ENCODE measurements around the gene HSP90AB1. TPM values are rescaled to one million over a fixed set of nuclear protein-coding genes. Genes with fewer than 3 reads are reported as not detected.

The HSP90AB1 gene
- total RNA-seq, 1 experiment from 2014 or later = 1,821 TPM

DNA sequence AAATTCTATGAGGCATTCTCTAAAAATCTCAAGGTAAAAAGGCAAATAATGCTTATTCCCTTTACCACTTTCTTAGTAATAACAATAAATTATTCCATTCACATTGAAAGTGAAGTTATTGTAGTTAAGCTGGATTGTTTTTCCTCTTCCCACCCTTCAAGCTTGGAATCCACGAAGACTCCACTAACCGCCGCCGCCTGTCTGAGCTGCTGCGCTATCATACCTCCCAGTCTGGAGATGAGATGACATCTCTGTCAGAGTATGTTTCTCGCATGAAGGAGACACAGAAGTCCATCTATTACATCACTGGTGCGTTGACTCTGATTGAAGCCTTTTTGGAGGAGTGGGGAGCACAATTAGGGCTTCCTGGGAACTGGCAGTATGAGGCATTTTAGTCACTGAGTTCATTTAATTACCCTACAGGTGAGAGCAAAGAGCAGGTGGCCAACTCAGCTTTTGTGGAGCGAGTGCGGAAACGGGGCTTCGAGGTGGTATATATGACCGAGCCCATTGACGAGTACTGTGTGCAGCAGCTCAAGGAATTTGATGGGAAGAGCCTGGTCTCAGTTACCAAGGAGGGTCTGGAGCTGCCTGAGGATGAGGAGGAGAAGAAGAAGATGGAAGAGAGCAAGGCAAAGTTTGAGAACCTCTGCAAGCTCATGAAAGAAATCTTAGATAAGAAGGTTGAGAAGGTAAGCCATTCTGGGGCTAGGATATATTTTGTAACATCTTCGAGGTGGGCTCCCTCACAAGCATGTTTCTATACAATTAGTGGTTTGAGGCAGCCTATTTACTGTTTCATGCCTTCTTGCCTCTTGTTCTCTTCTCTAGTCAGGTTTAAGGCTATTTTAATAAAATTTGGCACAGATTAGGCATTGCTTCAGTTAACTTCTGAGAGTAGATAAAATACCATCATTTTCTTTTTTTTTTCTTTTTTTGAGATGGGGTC lies 4.9 kb downstream of the HSP90AB1 start:
- Histone ChIP-seq H3K27me3 (ENCODE audit: control insufficient read depth, insufficient read depth, low read length) (no peaks in the 10 kb centered on the region), H3K4me3 (ENCODE audit: insufficient read depth, low read depth, low read length) (no peak overlapping the region), H3K36me3 (replicated peaks; ENCODE audit: control insufficient read depth, insufficient read depth, low read length) (peaks cover 67% of the 10 kb centered on the region)
- DNase-seq = no peak

DNA sequence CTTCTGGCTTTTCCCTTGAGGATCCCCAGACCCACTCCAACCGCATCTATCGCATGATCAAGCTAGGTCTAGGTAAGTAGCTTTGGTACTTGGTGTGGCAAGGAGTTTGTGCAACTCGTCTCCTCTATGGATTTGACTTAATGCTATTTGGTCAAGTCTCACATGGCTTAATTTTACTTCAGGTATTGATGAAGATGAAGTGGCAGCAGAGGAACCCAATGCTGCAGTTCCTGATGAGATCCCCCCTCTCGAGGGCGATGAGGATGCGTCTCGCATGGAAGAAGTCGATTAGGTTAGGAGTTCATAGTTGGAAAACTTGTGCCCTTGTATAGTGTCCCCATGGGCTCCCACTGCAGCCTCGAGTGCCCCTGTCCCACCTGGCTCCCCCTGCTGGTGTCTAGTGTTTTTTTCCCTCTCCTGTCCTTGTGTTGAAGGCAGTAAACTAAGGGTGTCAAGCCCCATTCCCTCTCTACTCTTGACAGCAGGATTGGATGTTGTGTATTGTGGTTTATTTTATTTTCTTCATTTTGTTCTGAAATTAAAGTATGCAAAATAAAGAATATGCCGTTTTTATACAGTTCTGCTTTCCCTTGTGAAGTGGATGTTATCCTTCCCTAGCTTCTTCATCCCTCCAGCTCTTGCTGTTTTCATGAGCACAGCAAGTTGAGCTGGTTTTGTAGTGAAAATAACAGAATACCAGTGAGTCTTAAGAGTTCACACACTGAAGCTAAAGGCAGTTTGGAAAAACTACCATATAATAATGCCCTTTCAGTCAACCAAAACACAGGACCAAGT lies 6.6 kb downstream of the HSP90AB1 start:
- Histone ChIP-seq H3K27me3 (ENCODE audit: control insufficient read depth, insufficient read depth, low read length) (no peaks in the 10 kb centered on the region), H3K4me3 (ENCODE audit: insufficient read depth, low read depth, low read length) (no peak overlapping the region), H3K36me3 (replicated peaks; ENCODE audit: control insufficient read depth, insufficient read depth, low read length) (peaks cover 67% of the 10 kb centered on the region)
- no peak for DNase-seq

DNA sequence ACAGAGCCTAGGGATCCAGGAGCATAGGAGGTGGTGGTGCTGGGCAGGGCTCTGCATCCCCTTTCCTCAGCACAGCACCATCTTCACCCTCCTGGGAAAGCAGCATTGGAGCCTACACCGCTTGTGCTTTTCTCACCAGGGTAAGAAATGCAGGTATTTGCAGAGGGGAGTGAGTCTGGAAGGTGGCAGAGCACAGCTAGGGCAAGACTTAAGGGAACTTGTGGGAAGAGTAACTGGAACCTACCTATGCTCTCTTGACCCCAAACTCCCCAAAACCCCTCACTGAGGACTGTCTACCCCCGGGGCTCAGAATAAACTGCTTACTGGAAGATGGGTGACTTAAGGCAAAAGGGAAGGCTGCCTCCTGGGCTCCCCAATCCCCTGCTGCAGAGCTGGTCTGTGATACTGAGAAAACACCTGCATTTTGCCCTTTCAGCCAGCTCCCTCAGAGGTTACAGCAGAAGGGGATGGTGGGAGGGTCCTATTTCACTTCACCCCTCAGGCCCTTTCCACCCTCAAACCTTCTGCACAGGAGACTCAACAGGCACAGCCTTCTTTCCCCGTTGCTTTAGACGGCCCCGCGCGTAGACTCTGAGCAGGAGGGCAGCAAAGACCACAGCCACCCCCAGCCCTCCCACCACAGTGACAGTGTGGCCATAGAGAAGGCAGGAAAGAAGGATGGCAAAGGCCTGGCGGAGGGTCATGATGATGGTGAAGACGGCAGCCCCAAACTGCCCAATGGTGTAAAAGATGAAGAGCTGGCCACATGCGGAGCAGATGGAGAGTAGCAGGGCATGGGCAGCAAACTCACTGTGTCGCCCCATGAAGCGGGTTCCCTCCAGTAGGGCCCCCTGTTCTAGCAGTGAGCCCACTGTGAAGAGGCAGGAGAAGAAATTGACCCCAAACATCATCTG lies 7.5 kb downstream of the HSP90AB1 start:
- no peaks in the 10 kb centered on the region for H3K27me3 ChIP-seq (ENCODE audit: control insufficient read depth, insufficient read depth, low read length)
- no peak for DNase-seq
- H3K4me3 ChIP-seq (ENCODE audit: insufficient read depth, low read depth, low read length) = no peak overlapping the region
- peaks cover 60% of the 10 kb centered on the region for H3K36me3 ChIP-seq (replicated peaks; ENCODE audit: control insufficient read depth, insufficient read depth, low read length)

DNA sequence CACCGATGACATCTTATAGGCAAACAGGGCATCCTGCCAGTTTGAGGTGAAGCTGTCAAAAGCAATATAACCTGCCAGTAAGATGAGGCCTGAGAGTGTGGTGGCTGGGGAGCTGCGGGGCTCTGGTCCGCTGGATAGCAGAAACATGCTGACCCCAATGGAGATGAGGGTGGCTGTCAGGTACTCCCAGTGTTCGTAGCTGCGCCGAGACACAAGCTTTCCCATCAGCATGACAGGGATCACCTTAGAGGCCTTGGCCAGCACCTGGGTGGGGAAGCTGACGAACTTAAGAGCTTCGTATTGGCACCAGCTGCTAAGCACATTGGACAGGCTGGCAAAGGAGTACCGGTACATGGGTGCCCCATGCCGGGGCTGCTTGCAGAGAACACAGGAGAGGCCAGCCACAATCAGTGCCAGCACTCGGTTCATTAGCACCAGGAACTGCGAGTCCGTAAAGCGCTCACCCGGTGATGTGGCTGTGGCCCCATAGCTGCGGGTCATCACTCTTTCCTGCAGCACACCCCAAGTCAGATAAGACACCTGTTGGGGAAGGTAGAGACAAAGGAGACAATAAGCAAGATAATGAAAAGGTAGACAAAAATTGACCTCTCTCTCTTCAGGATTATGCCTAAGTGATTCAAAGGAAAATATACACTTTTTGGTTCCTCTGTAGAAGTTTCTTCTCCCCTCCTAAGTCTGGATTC lies 8.4 kb downstream of the HSP90AB1 start:
- Histone ChIP-seq H3K36me3 (replicated peaks; ENCODE audit: control insufficient read depth, insufficient read depth, low read length) (peaks cover 53% of the 10 kb centered on the region), H3K4me3 (ENCODE audit: insufficient read depth, low read depth, low read length) (no peak overlapping the region), H3K27me3 (ENCODE audit: control insufficient read depth, insufficient read depth, low read length) (no peaks in the 10 kb centered on the region)
- DNase-seq = peak; percentile 54

DNA sequence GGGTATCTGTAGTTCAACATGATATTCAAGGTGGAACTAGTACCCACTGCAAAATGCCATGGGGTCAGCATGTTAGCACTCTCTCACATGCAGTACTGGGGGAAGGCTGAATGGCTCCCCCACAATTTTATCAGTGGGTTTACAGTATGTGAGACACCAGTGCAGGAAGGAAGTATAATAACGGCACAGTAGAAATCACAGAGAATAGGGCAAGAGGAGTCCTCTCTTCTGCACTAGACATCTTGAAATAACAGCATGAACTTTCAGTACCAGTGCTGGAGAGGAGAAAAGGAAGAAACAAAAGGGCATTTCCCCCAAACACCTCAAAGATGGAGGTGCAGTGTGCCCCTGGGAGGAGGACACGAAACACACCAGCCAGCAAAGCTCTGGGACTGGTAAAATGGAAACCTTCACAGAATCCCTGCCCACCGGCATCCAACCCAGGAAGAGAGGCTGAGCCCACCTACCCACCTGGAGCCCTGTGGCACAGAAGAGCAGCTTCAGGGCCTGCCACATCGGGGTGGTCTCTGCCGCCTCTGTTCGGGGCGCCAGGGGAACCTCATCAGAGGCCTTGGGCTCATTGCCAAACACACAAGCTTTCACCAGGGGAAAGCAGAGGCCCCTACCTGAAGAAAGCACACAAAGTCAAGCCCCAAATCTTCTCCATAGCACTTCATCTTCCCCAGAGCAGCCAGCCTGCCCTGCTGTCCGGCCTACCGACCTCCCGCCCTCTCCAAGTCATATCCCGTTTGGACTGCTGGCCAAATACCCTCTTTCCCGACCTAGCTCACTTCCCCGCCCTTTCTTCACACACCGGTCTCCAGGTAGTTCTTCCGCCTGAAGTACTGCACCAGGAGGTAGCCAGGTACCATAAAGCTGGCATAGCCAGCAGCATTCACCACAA lies 9.2 kb downstream of the HSP90AB1 start:
- peaks cover 46% of the 10 kb centered on the region for H3K36me3 ChIP-seq (replicated peaks; ENCODE audit: control insufficient read depth, insufficient read depth, low read length)
- peak overlapping the region; percentile 70 for H3K4me3 ChIP-seq (ENCODE audit: insufficient read depth, low read depth, low read length)
- H3K27me3 ChIP-seq (ENCODE audit: control insufficient read depth, insufficient read depth, low read length) = no peaks in the 10 kb centered on the region
- DNase-seq = peak; percentile 73

DNA sequence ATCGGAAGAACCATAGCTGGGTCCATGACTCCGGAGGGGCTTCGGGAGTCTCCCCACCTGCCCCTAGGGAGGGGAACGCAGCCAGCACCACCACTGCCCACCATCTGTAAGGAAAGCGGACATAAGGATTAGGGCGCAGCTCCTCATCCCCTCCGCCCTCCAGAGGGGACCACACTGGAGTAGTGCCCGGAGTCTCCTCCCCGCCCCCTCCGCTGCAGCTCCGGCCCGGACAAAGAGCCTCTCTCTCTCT lies 9.8 kb downstream of the HSP90AB1 start:
- no peaks in the 10 kb centered on the region for H3K27me3 ChIP-seq (ENCODE audit: control insufficient read depth, insufficient read depth, low read length)
- peaks cover 41% of the 10 kb centered on the region for H3K36me3 ChIP-seq (replicated peaks; ENCODE audit: control insufficient read depth, insufficient read depth, low read length)
- peak overlapping the region; percentile 70 for H3K4me3 ChIP-seq (ENCODE audit: insufficient read depth, low read depth, low read length)
- DNase-seq = peak; percentile 94

- Histone ChIP-seq H3K27me3 (ENCODE audit: control insufficient read depth, insufficient read depth, low read length) (no peaks in the 10 kb centered on the region), H3K4me3 (ENCODE audit: insufficient read depth, low read depth, low read length) (peak within 1 kb of the TSS; percentile 70), H3K36me3 (replicated peaks; ENCODE audit: control insufficient read depth, insufficient read depth, low read length) (peaks cover 36% of the 10 kb centered on the region)
- peak; percentile 97 for DNase-seq
These were observed 10.3 kb downstream of the HSP90AB1 start, which contains the start of gene SLC35B2 for GRCh38 chr6:44257025-44257752. Gene SLC35B2 (minus strand): TSS chr6:44257528. CDS start chr6:44257410, 118 bp downstream.

DNA sequence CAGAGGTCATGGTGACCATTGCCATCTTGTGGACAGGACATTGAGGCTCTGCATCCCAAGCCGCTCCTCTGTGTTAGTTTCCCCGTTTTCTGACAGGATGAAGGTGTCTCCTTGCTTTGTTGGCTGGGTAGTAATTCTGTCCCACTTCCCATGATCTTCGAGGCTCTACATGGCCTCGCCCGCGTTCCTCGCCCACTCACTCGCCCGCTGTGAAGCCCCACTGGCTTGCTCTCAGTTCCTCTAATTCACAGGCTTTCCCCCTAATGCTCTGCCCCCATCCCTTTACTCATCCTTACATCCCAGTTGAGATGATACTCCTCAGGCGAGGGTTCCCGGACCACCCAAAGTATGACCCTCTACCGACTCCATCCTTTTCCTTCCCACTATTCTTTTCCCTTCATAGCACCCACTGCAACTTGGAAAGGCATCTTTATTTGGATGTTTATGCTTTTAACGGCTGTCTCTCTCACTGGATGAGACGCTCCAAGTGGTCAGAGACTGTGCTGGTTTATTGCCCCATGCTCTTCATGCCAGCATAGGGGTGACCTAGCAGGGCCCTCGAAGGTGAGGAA lies 10.9 kb downstream of the HSP90AB1 start:
- Histone ChIP-seq H3K4me3 (ENCODE audit: insufficient read depth, low read depth, low read length) (peak overlapping the region; percentile 70), H3K36me3 (replicated peaks; ENCODE audit: control insufficient read depth, insufficient read depth, low read length) (peaks cover 31% of the 10 kb centered on the region), H3K27me3 (ENCODE audit: control insufficient read depth, insufficient read depth, low read length) (no peaks in the 10 kb centered on the region)
- DNase-seq = no peak

- DNase-seq = no peak
These were observed 11.5 kb downstream of the HSP90AB1 start for GRCh38 chr6:44258325-44258863.

GRCh38 chr6:44258921-44259320 lies 12.0 kb downstream of the HSP90AB1 start:
- no peak overlapping the region for H3K4me3 ChIP-seq (ENCODE audit: insufficient read depth, low read depth, low read length)
- peaks cover 21% of the 10 kb centered on the region for H3K36me3 ChIP-seq (replicated peaks; ENCODE audit: control insufficient read depth, insufficient read depth, low read length)
- DNase-seq = no peak
- no peaks in the 10 kb centered on the region for H3K27me3 ChIP-seq (ENCODE audit: control insufficient read depth, insufficient read depth, low read length)

More at GRCh38 chr6:44258325-44258863, 11.5 kb downstream of the HSP90AB1 start:
- H3K27me3 ChIP-seq (ENCODE audit: control insufficient read depth, insufficient read depth, low read length) = no peaks in the 10 kb centered on the region
- H3K36me3 ChIP-seq (replicated peaks; ENCODE audit: control insufficient read depth, insufficient read depth, low read length) = peaks cover 26% of the 10 kb centered on the region
- H3K4me3 ChIP-seq (ENCODE audit: insufficient read depth, low read depth, low read length) = no peak overlapping the region

GRCh38 chr6:44260011-44260410 lies 13.1 kb downstream of the HSP90AB1 start:
- no peak for DNase-seq
- peaks cover 7% of the 10 kb centered on the region; the same call in 1 of the 2 replicates for H3K27me3 ChIP-seq (ENCODE audit: control insufficient read depth, insufficient read depth, low read length)
- peaks cover 11% of the 10 kb centered on the region for H3K36me3 ChIP-seq (replicated peaks; ENCODE audit: control insufficient read depth, insufficient read depth, low read length)
- H3K4me3 ChIP-seq (ENCODE audit: insufficient read depth, low read depth, low read length) = no peak overlapping the region

All from H7 (cell line).